PC-9 (cell line): ENCODE data around the gene OSBPL10.

ENCODE experiments used
- EZH2 ChIP-seq: fragments of 200-600 bp; sonication (generic); IDR thresholded peaks from 2 replicates; pipeline ENCODE4 v1.8.0; 2017; ENCODE audit warnings: antibody characterized with exemption, low read depth
- TF ChIP-seq, protein P1 (sequence below): fragments of 200-600 bp; sonication (generic); conservative IDR thresholded peaks from 2 replicates; pipeline ENCODE4 v1.6.1; 2017; ENCODE audit warnings: mixed run types, antibody characterized with exemption, mild to moderate bottlenecking, moderate library complexity

DNA sequence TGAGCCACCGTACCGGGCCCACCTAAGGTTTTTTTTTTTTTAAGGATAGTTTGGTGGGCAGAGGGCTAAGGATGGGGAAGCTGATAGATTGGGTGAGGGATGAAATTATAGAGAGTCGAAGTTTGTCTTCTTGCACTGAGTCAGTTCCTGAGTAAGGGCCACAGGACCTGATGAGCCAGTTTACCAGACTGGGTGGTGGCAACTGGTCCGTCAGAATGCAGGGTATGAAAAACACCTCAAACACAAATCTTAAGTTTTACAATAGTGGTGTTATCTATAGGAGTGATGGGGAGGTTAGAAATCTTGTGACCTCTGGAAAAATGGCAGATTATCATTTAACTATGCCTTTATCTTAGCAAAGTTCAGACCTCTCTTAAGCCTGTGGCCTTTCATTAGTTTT is 3.3 kb upstream of the OSBPL10 start:
- TF ChIP-seq, protein P1, sequence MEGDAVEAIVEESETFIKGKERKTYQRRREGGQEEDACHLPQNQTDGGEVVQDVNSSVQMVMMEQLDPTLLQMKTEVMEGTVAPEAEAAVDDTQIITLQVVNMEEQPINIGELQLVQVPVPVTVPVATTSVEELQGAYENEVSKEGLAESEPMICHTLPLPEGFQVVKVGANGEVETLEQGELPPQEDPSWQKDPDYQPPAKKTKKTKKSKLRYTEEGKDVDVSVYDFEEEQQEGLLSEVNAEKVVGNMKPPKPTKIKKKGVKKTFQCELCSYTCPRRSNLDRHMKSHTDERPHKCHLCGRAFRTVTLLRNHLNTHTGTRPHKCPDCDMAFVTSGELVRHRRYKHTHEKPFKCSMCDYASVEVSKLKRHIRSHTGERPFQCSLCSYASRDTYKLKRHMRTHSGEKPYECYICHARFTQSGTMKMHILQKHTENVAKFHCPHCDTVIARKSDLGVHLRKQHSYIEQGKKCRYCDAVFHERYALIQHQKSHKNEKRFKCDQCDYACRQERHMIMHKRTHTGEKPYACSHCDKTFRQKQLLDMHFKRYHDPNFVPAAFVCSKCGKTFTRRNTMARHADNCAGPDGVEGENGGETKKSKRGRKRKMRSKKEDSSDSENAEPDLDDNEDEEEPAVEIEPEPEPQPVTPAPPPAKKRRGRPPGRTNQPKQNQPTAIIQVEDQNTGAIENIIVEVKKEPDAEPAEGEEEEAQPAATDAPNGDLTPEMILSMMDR: no peak
- TF ChIP-seq EZH2: no peak
